HL-60 (cell line): Measurements from ENCODE around the gene TRPM4.

Experiments used
- DNase-seq, 2 experiments: peaks; one replicate each; pipeline ENCODE4 v3.0.0-alpha.2; 2010 to 2020; ENCODE audit warnings: low read depth in 1 of 2, low spot score in 1 of 2
- H3K27ac ChIP-seq: fragments of 250-450 bp; sonication (Bioruptor Pico); replicated peaks from 2 replicates; pipeline ENCODE4 v1.5.1; 2020; ENCODE audit warnings: mild to moderate bottlenecking, moderate library complexity
- H3K27me3 ChIP-seq: fragments of 250-450 bp; sonication (Bioruptor Pico); 2 replicates; pipeline ENCODE4 v1.5.1; 2021; ENCODE audit warnings: mild to moderate bottlenecking, moderate library complexity; ENCODE audit not compliant: insufficient read depth, poor library complexity, severe bottlenecking
- H3K4me3 ChIP-seq: replicated peaks from 2 replicates; pipeline ENCODE4 v1.5.1; 2011; ENCODE audit warnings: mild to moderate bottlenecking, control low read depth, low read length; ENCODE audit not compliant: insufficient read depth
- GABPA ChIP-seq: IDR thresholded peaks from 2 replicates; pipeline ENCODE4 v1.6.1; 2012; ENCODE audit warnings: low read depth
- POLR2AphosphoS5 ChIP-seq: IDR thresholded peaks from 2 replicates; pipeline ENCODE4 v1.6.1; 2012; ENCODE audit warnings: low read depth
- SPI1 ChIP-seq: IDR thresholded peaks from 2 replicates; pipeline ENCODE4 v1.6.1; 2012; ENCODE audit warnings: low read depth, mild to moderate bottlenecking, borderline replicate concordance
- TF ChIP-seq, protein P1 (sequence below): IDR thresholded peaks from 2 replicates; pipeline ENCODE4 v1.6.1; 2012; ENCODE audit warnings: low read depth; ENCODE audit not compliant: insufficient replicate concordance
- TF ChIP-seq, protein P2 (sequence below): IDR thresholded peaks from one replicate; pipeline ENCODE4 v1.5.1; 2011; ENCODE audit warnings: low read length, control low read depth, inconsistent platforms; ENCODE audit not compliant: insufficient read depth

The TRPM4 gene

DNA sequence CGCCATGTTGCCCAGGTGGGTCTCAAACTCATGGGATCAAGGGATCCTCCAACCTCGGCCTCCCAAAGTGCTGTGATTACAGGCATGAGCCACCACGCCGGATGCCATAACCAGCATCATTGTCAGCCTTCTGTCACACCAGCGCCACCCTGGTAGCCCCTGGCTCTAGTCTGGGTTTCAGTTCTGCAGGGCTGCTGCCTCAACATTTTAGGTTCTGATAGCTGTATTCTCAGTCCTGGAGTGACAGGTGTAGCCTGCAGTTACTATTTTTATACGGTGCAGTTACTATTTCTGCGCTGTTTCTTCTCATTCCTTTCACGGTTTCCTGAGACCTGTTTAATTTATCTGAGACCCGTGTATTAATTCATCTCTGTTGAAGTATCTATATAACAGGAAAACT lies 57.1 kb downstream of the TRPM4 start:
- Histone ChIP-seq H3K27ac (no peak overlapping the region), H3K4me3 (no peak overlapping the region), H3K27me3 (no peaks in the 10 kb centered on the region)
- no peak for DNase-seq
- no peak for TF ChIP-seq GABPA

DNA sequence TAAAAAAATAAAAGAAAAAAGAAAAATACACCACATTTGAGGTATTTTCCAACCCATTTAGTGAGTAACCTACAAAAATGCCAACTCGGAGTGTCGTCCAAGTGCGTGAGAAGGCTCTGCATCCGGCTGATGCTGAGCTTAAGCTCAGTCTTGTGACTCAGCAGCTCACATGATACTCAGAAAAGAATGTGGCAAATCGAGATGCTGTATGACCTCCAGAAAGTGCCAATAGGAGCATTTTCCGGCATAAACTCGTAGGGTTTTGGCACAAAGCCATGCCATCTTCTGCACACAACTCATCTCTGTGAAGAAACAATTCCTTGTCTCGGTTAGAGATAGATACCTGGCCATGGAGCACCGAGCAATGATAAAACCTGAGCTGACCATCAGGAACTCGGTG lies 58.5 kb downstream of the TRPM4 start:
- DNase-seq: no peak
- no peaks in the 10 kb centered on the region for H3K27me3 ChIP-seq

DNA sequence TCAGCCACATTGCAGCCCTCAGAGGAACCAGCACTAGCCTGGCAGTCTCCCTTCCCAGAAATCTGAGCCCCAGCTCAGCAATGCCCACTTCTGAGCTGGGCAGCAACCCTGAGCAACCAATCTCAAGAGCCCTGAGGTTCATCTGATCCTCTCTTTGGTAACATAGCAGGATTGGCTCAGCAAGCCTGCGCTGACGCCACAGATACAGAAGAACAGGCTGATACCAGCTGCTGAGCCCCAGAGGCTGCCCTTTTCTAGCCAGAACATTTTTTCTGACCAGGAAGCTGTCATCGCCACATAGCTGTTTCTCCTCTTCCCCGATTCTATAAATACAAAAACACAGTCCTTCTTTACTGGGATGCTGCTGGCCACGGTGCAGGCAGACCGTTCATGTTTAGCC lies 59.8 kb downstream of the TRPM4 start:
- TF ChIP-seq, protein P1, sequence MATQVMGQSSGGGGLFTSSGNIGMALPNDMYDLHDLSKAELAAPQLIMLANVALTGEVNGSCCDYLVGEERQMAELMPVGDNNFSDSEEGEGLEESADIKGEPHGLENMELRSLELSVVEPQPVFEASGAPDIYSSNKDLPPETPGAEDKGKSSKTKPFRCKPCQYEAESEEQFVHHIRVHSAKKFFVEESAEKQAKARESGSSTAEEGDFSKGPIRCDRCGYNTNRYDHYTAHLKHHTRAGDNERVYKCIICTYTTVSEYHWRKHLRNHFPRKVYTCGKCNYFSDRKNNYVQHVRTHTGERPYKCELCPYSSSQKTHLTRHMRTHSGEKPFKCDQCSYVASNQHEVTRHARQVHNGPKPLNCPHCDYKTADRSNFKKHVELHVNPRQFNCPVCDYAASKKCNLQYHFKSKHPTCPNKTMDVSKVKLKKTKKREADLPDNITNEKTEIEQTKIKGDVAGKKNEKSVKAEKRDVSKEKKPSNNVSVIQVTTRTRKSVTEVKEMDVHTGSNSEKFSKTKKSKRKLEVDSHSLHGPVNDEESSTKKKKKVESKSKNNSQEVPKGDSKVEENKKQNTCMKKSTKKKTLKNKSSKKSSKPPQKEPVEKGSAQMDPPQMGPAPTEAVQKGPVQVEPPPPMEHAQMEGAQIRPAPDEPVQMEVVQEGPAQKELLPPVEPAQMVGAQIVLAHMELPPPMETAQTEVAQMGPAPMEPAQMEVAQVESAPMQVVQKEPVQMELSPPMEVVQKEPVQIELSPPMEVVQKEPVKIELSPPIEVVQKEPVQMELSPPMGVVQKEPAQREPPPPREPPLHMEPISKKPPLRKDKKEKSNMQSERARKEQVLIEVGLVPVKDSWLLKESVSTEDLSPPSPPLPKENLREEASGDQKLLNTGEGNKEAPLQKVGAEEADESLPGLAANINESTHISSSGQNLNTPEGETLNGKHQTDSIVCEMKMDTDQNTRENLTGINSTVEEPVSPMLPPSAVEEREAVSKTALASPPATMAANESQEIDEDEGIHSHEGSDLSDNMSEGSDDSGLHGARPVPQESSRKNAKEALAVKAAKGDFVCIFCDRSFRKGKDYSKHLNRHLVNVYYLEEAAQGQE: no peak
- no peak for TF ChIP-seq SPI1
- TF ChIP-seq, protein P2, sequence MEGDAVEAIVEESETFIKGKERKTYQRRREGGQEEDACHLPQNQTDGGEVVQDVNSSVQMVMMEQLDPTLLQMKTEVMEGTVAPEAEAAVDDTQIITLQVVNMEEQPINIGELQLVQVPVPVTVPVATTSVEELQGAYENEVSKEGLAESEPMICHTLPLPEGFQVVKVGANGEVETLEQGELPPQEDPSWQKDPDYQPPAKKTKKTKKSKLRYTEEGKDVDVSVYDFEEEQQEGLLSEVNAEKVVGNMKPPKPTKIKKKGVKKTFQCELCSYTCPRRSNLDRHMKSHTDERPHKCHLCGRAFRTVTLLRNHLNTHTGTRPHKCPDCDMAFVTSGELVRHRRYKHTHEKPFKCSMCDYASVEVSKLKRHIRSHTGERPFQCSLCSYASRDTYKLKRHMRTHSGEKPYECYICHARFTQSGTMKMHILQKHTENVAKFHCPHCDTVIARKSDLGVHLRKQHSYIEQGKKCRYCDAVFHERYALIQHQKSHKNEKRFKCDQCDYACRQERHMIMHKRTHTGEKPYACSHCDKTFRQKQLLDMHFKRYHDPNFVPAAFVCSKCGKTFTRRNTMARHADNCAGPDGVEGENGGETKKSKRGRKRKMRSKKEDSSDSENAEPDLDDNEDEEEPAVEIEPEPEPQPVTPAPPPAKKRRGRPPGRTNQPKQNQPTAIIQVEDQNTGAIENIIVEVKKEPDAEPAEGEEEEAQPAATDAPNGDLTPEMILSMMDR: no peak
- TF ChIP-seq POLR2AphosphoS5: no peak
- no peak for TF ChIP-seq GABPA

More for the DNA sequence above, 58.5 kb downstream of the TRPM4 start:
- TF ChIP-seq, protein P1: no peak
- TF ChIP-seq, protein P2: no peak
- no peak for TF ChIP-seq POLR2AphosphoS5
- TF ChIP-seq GABPA: no peak
- TF ChIP-seq SPI1: no peak
- no peak overlapping the region for H3K4me3 ChIP-seq
- no peak overlapping the region for H3K27ac ChIP-seq

DNA sequence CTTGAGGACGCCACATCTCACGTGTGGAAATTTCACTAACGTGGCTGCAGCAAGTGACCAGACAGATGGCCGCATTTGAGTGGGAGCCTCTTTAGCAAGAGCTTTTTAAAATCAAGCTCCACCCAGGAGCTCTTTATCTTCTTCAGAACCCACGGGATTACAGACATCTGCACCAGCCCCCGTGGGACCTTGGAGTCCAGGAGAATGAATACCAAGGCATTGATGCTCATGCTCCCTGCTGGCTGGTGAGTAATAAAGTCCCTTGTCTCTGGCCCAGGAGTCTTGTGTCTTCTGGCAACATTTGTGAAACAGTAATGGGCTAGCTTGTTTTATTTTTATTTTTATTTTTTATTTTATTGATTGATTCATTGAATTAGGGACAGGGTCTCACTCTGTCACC lies 64.4 kb downstream of the TRPM4 start:
- TF ChIP-seq, protein P2: no peak
- no peak for TF ChIP-seq GABPA
- TF ChIP-seq, protein P1: no peak
- no peak for TF ChIP-seq SPI1
- no peak for TF ChIP-seq POLR2AphosphoS5
- Histone ChIP-seq H3K27ac (no peak overlapping the region), H3K27me3 (no peaks in the 10 kb centered on the region), H3K4me3 (no peak overlapping the region)
- DNase-seq: no peak

More for the DNA sequence above, 59.8 kb downstream of the TRPM4 start:
- DNase-seq: no peak
- no peak overlapping the region for H3K4me3 ChIP-seq
- H3K27me3 ChIP-seq: no peaks in the 10 kb centered on the region
- no peak overlapping the region for H3K27ac ChIP-seq
